ENCODE measurements around the gene PLK5.
"Not testable (repeated sequence)": the region's sequence is repeated elsewhere in the genome, so short reads cannot be mapped to it uniquely, and the experiment has no call there.

The PLK5 gene

GRCh38 chr19:1526979-1527649 is 3.2 kb downstream of the PLK5 start:
- Histone ChIP-seq H3K27me3 (ENCODE audit: control insufficient read depth, insufficient read depth, low read length, poor library complexity, severe bottlenecking) (peaks cover 49% of the 10 kb centered on the region), H3K36me3 (ENCODE audit: control insufficient read depth, insufficient read depth, low read length) (no peaks in the 10 kb centered on the region), H3K4me1 (ENCODE audit: control insufficient read depth, insufficient read depth, low read length) (no peaks in the 10 kb centered on the region), H3K4me3 (ENCODE audit: insufficient read depth, low read depth, low read length) (no peak overlapping the region), H3K27ac (ENCODE audit: insufficient read depth, low read depth, low read length, poor library complexity, severe bottlenecking) (no peak overlapping the region), H3K9me3 (ENCODE audit: control insufficient read depth, low read length) (no peaks in the 10 kb centered on the region)
- 82 to 83% methylated on average over 18 of the region's 18 CpGs for WGBS, 2 experiments

- 82 to 83% methylated on average over 27 of the region's 27 CpGs for WGBS, 2 experiments
- Histone ChIP-seq H3K27me3 (ENCODE audit: control insufficient read depth, insufficient read depth, low read length, poor library complexity, severe bottlenecking) (peaks cover 42% of the 10 kb centered on the region), H3K4me3 (ENCODE audit: insufficient read depth, low read depth, low read length) (no peak overlapping the region), H3K27ac (ENCODE audit: insufficient read depth, low read depth, low read length, poor library complexity, severe bottlenecking) (no peak overlapping the region), H3K36me3 (ENCODE audit: control insufficient read depth, insufficient read depth, low read length) (no peaks in the 10 kb centered on the region), H3K4me1 (ENCODE audit: control insufficient read depth, insufficient read depth, low read length) (no peaks in the 10 kb centered on the region), H3K9me3 (ENCODE audit: control insufficient read depth, low read length) (no peaks in the 10 kb centered on the region)
Observed at GRCh38 chr19:1527650-1528309, 3.9 kb downstream of the PLK5 start.

- H3K36me3 ChIP-seq (ENCODE audit: control insufficient read depth, insufficient read depth, low read length) = no peaks in the 10 kb centered on the region
- 90 to 92% methylated on average over 21 of the region's 23 CpGs for WGBS, 2 experiments
- peaks cover 32% of the 10 kb centered on the region for H3K27me3 ChIP-seq (ENCODE audit: control insufficient read depth, insufficient read depth, low read length, poor library complexity, severe bottlenecking)
- no peak overlapping the region for H3K4me3 ChIP-seq (ENCODE audit: insufficient read depth, low read depth, low read length)
- no peak overlapping the region for H3K27ac ChIP-seq (ENCODE audit: insufficient read depth, low read depth, low read length, poor library complexity, severe bottlenecking)
- no peaks in the 10 kb centered on the region for H3K9me3 ChIP-seq (ENCODE audit: control insufficient read depth, low read length)
- no peaks in the 10 kb centered on the region for H3K4me1 ChIP-seq (ENCODE audit: control insufficient read depth, insufficient read depth, low read length)
Observed at GRCh38 chr19:1528596-1529429, 4.9 kb downstream of the PLK5 start.

- H3K4me1 ChIP-seq (ENCODE audit: control insufficient read depth, insufficient read depth, low read length) = no peaks in the 10 kb centered on the region
- no peak overlapping the region for H3K27ac ChIP-seq (ENCODE audit: insufficient read depth, low read depth, low read length, poor library complexity, severe bottlenecking)
- WGBS, 2 experiments = 83 to 84% methylated on average over 16 of the region's 16 CpGs
- H3K4me3 ChIP-seq (ENCODE audit: insufficient read depth, low read depth, low read length) = no peak overlapping the region
- H3K36me3 ChIP-seq (ENCODE audit: control insufficient read depth, insufficient read depth, low read length) = no peaks in the 10 kb centered on the region
- H3K9me3 ChIP-seq (ENCODE audit: control insufficient read depth, low read length) = no peaks in the 10 kb centered on the region
- H3K27me3 ChIP-seq (ENCODE audit: control insufficient read depth, insufficient read depth, low read length, poor library complexity, severe bottlenecking) = peaks cover 26% of the 10 kb centered on the region
Observed at GRCh38 chr19:1529430-1529816, 5.5 kb downstream of the PLK5 start.

GRCh38 chr19:1530856-1531255 is 7.0 kb downstream of the PLK5 start:
- WGBS, 2 experiments = 88 to 90% methylated on average over 11 of the region's 11 CpGs

GRCh38 chr19:1531587-1531986 is 7.7 kb downstream of the PLK5 start:
- 88 to 89% methylated on average over 11 of the region's 11 CpGs for WGBS, 2 experiments
- Histone ChIP-seq H3K36me3 (ENCODE audit: control insufficient read depth, insufficient read depth, low read length) (no peaks in the 10 kb centered on the region), H3K27me3 (ENCODE audit: control insufficient read depth, insufficient read depth, low read length, poor library complexity, severe bottlenecking) (peaks cover 4% of the 10 kb centered on the region), H3K4me3 (ENCODE audit: insufficient read depth, low read depth, low read length) (no peak overlapping the region), H3K27ac (ENCODE audit: insufficient read depth, low read depth, low read length, poor library complexity, severe bottlenecking) (no peak overlapping the region), H3K4me1 (ENCODE audit: control insufficient read depth, insufficient read depth, low read length) (no peaks in the 10 kb centered on the region), H3K9me3 (ENCODE audit: control insufficient read depth, low read length) (no peaks in the 10 kb centered on the region)

More at GRCh38 chr19:1530856-1531255, 7.0 kb downstream of the PLK5 start:
- not testable (repeated sequence) for H3K9me3 ChIP-seq (ENCODE audit: control insufficient read depth, low read length); H3K4me3 ChIP-seq (ENCODE audit: insufficient read depth, low read depth, low read length); H3K27ac ChIP-seq (ENCODE audit: insufficient read depth, low read depth, low read length, poor library complexity, severe bottlenecking); H3K36me3 ChIP-seq (ENCODE audit: control insufficient read depth, insufficient read depth, low read length); H3K4me1 ChIP-seq (ENCODE audit: control insufficient read depth, insufficient read depth, low read length)
- peaks cover 12% of the 10 kb centered on the region for H3K27me3 ChIP-seq (ENCODE audit: control insufficient read depth, insufficient read depth, low read length, poor library complexity, severe bottlenecking)

GRCh38 chr19:1532003-1532402 is 8.1 kb downstream of the PLK5 start:
- H3K4me3 ChIP-seq (ENCODE audit: insufficient read depth, low read depth, low read length) = no peak overlapping the region
- no peaks in the 10 kb centered on the region for H3K4me1 ChIP-seq (ENCODE audit: control insufficient read depth, insufficient read depth, low read length)
- no peaks in the 10 kb centered on the region for H3K9me3 ChIP-seq (ENCODE audit: control insufficient read depth, low read length)
- H3K36me3 ChIP-seq (ENCODE audit: control insufficient read depth, insufficient read depth, low read length) = no peaks in the 10 kb centered on the region
- H3K27ac ChIP-seq (ENCODE audit: insufficient read depth, low read depth, low read length, poor library complexity, severe bottlenecking) = no peak overlapping the region
- 82 to 90% methylated on average over 9 of the region's 9 CpGs for WGBS, 2 experiments
- peaks cover under 1% of the 10 kb centered on the region for H3K27me3 ChIP-seq (ENCODE audit: control insufficient read depth, insufficient read depth, low read length, poor library complexity, severe bottlenecking)

GRCh38 chr19:1533510-1534150 is 9.8 kb downstream of the PLK5 start:
- Histone ChIP-seq H3K4me3 (ENCODE audit: insufficient read depth, low read depth, low read length) (no peak overlapping the region), H3K4me1 (ENCODE audit: control insufficient read depth, insufficient read depth, low read length) (no peaks in the 10 kb centered on the region), H3K9me3 (ENCODE audit: control insufficient read depth, low read length) (no peaks in the 10 kb centered on the region), H3K27ac (ENCODE audit: insufficient read depth, low read depth, low read length, poor library complexity, severe bottlenecking) (no peak overlapping the region), H3K27me3 (ENCODE audit: control insufficient read depth, insufficient read depth, low read length, poor library complexity, severe bottlenecking) (no peaks in the 10 kb centered on the region), H3K36me3 (ENCODE audit: control insufficient read depth, insufficient read depth, low read length) (no peaks in the 10 kb centered on the region)
- WGBS, 2 experiments = 87 to 89% methylated on average over 23 of the region's 23 CpGs

- H3K36me3 ChIP-seq (ENCODE audit: control insufficient read depth, insufficient read depth, low read length) = no peaks in the 10 kb centered on the region
- H3K4me1 ChIP-seq (ENCODE audit: control insufficient read depth, insufficient read depth, low read length) = no peaks in the 10 kb centered on the region
- no peaks in the 10 kb centered on the region for H3K27me3 ChIP-seq (ENCODE audit: control insufficient read depth, insufficient read depth, low read length, poor library complexity, severe bottlenecking)
- H3K9me3 ChIP-seq (ENCODE audit: control insufficient read depth, low read length) = no peaks in the 10 kb centered on the region
- 85 to 86% methylated on average over 14 of the region's 14 CpGs for WGBS, 2 experiments
- H3K4me3 ChIP-seq (ENCODE audit: insufficient read depth, low read depth, low read length) = no peak overlapping the region
- no peak overlapping the region for H3K27ac ChIP-seq (ENCODE audit: insufficient read depth, low read depth, low read length, poor library complexity, severe bottlenecking)
Observed at GRCh38 chr19:1534972-1535371, 11.1 kb downstream of the PLK5 start.

- 92 to 93% methylated on average over 7 of the region's 7 CpGs for WGBS, 2 experiments
- H3K4me3 ChIP-seq (ENCODE audit: insufficient read depth, low read depth, low read length); H3K27ac ChIP-seq (ENCODE audit: insufficient read depth, low read depth, low read length, poor library complexity, severe bottlenecking); H3K27me3 ChIP-seq (ENCODE audit: control insufficient read depth, insufficient read depth, low read length, poor library complexity, severe bottlenecking); H3K9me3 ChIP-seq (ENCODE audit: control insufficient read depth, low read length); H3K4me1 ChIP-seq (ENCODE audit: control insufficient read depth, insufficient read depth, low read length); H3K36me3 ChIP-seq (ENCODE audit: control insufficient read depth, insufficient read depth, low read length): not testable (repeated sequence)
Observed at GRCh38 chr19:1535699-1536098, 11.8 kb downstream of the PLK5 start.

Data from ectodermal cell (in vitro differentiated cells).